Effector memory CD4-positive, alpha-beta T cell (primary cell): ENCODE results near the gene PDK4.

Source experiments
- DNase-seq, 3 donors: peaks; one replicate each; pipeline ENCODE4 v3.0.0-alpha.2; 2020
- H3K27ac ChIP-seq: 2 replicates; pipeline ENCODE4 v1.7.0; 2013; ENCODE audit warnings: mild to moderate bottlenecking, low read length, moderate library complexity; ENCODE audit not compliant: insufficient read depth, poor library complexity, severe bottlenecking
- H3K27me3 ChIP-seq: replicated peaks from 2 replicates; pipeline ENCODE4 v1.7.0; 2013; ENCODE audit warnings: mild to moderate bottlenecking, low read length; ENCODE audit not compliant: insufficient read depth, control insufficient read depth, poor library complexity, severe bottlenecking
- H3K36me3 ChIP-seq: 2 replicates; pipeline ENCODE4 v1.7.0; 2013; ENCODE audit warnings: mild to moderate bottlenecking, low read length, moderate library complexity; ENCODE audit not compliant: control insufficient read depth, insufficient read depth
- H3K4me1 ChIP-seq: 2 replicates; pipeline ENCODE4 v1.7.0; 2013; ENCODE audit warnings: low read length, mild to moderate bottlenecking; ENCODE audit not compliant: control insufficient read depth, insufficient read depth, poor library complexity, severe bottlenecking
- H3K4me3 ChIP-seq: 2 replicates; pipeline ENCODE4 v1.7.0; 2013; ENCODE audit warnings: low read length, low read depth, mild to moderate bottlenecking; ENCODE audit not compliant: insufficient read depth, poor library complexity, severe bottlenecking
- H3K9me3 ChIP-seq: 2 replicates; pipeline ENCODE4 v1.7.0; 2013; ENCODE audit warnings: mild to moderate bottlenecking, low read length, moderate library complexity; ENCODE audit not compliant: control insufficient read depth

Gene PDK4

DNA sequence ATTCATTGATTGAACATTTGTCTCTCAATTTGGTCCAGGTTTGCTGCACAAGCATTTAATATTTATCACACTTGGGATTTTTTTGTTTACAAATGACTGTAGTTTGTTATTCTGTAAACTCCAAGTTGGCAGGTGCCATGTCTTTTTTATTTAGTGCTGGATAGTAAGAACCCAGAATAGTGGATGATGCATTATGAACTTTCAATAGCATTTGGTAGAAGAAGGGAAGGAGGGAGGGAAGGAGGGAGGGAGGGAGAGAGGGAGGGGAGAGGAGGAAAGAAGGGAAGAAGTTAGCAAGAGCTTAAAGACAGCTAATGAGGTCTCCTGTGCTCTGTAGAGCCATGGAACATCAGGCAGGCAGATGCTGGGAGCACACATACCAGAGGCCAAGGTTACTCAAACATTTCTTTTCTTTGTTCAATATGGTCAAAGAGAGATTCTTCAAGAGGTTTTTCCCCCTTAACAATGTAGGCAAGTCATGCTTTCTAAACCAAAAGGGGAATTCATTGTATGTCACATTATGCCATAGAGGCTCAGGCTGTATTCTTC, 25.8 kb upstream of the PDK4 start:
- DNase-seq: no peak
- Histone ChIP-seq H3K27ac (no peak overlapping the region), H3K36me3 (no peaks in the 10 kb centered on the region), H3K4me3 (no peak overlapping the region), H3K9me3 (no peaks in the 10 kb centered on the region), H3K27me3 (no peaks in the 10 kb centered on the region), H3K4me1 (no peaks in the 10 kb centered on the region)

DNA sequence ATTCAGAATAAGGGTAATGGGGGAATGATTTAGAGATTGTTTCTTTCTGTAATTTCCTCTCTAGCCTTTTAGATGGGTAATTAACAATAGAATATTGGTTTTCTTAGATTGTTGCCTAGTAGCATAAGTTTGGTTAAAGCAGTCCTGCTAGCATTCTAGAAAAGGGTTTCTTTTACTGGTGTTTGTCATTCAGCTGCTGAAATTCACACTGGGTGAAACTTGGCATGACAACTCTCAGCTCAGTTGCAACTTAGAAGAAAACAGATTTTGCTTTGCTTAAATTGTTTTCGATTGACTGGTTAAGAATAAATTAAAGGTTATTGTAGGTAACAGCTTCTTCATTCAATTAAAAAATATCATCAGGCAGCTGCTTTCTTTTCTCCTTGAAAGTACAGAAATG, 25.1 kb upstream of the PDK4 start:
- Histone ChIP-seq H3K9me3 (no peaks in the 10 kb centered on the region), H3K4me1 (no peaks in the 10 kb centered on the region), H3K4me3 (no peak overlapping the region), H3K27ac (no peak overlapping the region), H3K27me3 (no peaks in the 10 kb centered on the region), H3K36me3 (no peaks in the 10 kb centered on the region)
- no peak for DNase-seq

DNA sequence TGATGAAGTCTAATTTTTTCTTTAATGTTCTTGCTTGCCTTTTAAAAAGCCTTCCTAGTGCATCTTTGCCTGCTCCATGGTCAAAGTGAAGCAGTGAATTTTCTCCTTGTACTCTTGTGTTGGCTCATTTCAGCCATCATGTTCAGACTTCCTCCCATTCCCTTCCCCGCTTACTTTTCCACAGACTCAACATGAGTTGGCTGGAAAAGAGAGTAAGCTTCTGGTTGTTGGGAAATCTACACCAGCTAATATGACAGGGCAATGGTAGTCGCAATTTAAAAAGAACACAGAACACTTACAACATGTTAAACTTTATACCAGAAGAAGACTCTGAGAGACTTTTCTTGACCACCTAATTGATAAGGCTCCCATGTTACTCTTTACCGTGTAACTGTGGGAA, 24.3 kb upstream of the PDK4 start:
- no peak for DNase-seq
- no peaks in the 10 kb centered on the region for H3K4me1 ChIP-seq
- no peaks in the 10 kb centered on the region for H3K9me3 ChIP-seq
- no peak overlapping the region for H3K27ac ChIP-seq
- H3K36me3 ChIP-seq: no peaks in the 10 kb centered on the region
- no peaks in the 10 kb centered on the region for H3K27me3 ChIP-seq
- H3K4me3 ChIP-seq: no peak overlapping the region

DNA sequence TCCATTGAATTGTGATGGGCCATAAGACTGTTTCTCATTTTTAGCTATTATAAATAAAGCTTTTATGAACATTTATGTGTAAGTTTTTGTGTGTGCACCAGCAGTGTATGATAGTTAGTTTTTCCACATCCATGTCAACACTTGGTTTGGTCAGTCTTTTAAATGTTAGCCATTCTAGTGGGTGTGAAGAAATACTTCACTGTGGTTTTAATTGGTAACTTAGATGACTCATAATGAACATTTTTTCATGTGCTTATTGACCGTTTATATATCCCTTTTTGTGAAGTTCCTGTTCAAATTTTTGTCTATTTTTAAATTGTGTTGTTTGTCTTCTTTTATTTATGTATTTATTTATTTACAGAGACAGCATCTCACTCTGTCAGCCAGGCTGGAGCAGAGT, 23.6 kb upstream of the PDK4 start:
- DNase-seq: no peak
- Histone ChIP-seq H3K9me3 (no peaks in the 10 kb centered on the region), H3K27me3 (no peaks in the 10 kb centered on the region), H3K4me1 (no peaks in the 10 kb centered on the region), H3K27ac (no peak overlapping the region), H3K4me3 (no peak overlapping the region), H3K36me3 (no peaks in the 10 kb centered on the region)

DNA sequence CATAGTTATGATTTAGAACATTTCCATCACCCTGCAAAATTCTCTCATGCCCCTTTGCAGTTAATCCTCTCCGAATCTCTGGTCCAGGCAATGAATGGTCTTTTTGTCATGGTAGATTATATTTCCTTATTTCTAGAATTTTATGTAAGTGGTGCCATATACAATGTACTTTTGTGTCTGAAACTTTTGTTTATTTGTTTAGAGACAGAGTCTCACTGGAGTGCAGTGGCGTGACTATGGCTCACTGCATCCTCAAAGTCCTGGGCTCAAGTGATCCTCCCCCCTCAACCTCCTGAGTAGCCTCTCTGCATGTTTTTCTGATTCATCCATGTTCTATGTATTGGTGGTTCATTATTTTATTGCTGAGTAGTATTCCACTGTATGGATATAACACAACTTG, 23.2 kb upstream of the PDK4 start:
- no peaks in the 10 kb centered on the region for H3K27me3 ChIP-seq
- H3K4me1 ChIP-seq: no peaks in the 10 kb centered on the region
- H3K27ac ChIP-seq: no peak overlapping the region
- no peak overlapping the region for H3K4me3 ChIP-seq
- no peak for DNase-seq
- H3K36me3 ChIP-seq: no peaks in the 10 kb centered on the region
- no peaks in the 10 kb centered on the region for H3K9me3 ChIP-seq

DNA sequence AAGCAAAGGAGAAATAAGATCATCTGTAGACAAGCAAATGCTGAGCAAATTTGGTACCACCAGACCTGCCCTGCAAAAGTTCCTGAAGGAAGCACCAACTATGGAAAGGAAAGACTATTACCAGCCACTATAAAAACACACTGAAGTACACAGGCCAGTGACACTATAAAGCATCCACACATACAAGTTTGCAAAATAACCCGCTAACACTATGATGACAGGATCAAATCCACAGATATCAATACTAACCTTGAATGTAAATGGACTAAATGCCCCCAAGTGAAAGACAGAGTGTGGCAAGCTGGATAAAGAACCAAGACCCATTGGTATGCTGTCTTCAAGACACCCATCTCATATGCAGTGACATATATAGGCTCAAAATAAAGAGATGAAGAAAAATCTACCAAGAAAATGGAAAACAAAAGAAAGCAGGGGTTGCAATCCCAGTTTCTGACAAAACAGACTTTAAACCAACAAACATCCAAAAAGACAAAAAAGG, 18.2 kb upstream of the PDK4 start:
- DNase-seq: no peak
- no peak overlapping the region for H3K27ac ChIP-seq
- no peaks in the 10 kb centered on the region for H3K9me3 ChIP-seq
- no peaks in the 10 kb centered on the region for H3K36me3 ChIP-seq
- H3K4me1 ChIP-seq: no peaks in the 10 kb centered on the region
- no peaks in the 10 kb centered on the region for H3K27me3 ChIP-seq
- no peak overlapping the region for H3K4me3 ChIP-seq

DNA sequence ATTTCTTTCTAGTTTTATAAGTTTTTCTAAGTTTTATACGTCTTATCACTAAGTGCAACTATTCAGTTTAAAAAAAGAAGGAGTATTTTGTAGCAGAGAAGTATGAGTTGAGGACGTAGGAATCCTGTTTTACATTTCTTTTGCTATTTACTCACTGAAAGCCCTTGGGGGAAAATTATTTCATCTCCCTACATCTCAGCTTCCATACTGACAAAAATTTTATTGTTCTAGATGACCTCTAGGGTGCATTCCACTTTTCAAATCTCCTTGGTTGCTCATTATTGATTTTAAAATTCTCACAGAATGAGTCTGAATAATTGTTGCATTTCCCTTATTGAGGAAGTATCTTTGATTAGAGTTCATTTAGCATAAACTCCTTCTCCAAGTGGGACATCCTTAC, 14.9 kb upstream of the PDK4 start:
- H3K9me3 ChIP-seq: no peaks in the 10 kb centered on the region
- no peak overlapping the region for H3K4me3 ChIP-seq
- no peak for DNase-seq
- H3K27me3 ChIP-seq: no peaks in the 10 kb centered on the region
- no peak overlapping the region for H3K27ac ChIP-seq
- no peaks in the 10 kb centered on the region for H3K4me1 ChIP-seq
- no peaks in the 10 kb centered on the region for H3K36me3 ChIP-seq

DNA sequence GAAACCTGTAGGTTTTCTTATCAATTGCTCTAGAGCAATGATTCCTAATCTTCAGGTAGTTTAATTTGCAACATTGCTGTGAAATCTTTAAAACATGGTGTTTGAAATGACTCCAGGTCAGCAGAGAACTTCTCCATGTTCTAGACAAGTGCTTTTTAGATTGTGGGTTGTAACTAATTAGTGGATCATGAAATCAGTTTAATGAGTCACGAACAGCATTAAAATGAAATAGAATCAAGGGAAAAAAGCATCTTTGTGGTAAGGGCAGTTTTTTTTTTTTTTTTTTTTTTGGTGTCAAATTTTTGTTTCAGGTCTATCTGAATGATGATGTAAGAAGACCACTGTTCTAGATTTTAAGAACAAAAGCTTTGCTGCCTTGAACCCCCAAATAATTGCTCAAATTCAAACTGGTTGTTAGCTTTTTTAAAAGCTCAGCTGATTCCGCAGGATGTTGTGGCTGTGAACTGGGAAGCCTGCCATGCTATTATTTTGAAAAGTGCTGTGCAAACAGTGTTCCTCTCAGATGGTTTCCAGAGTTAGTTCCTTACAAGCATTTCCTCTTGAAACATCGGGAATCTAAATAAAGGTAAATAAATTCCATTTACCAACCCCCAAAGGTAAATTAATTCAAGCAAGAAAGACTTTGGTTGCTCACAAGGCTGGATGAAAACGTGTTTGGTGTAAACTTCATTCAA, 13.1 kb upstream of the PDK4 start:
- H3K27ac ChIP-seq: no peak overlapping the region
- no peaks in the 10 kb centered on the region for H3K4me1 ChIP-seq
- no peaks in the 10 kb centered on the region for H3K27me3 ChIP-seq
- H3K36me3 ChIP-seq: no peaks in the 10 kb centered on the region
- H3K9me3 ChIP-seq: no peaks in the 10 kb centered on the region
- no peak overlapping the region for H3K4me3 ChIP-seq
- DNase-seq: no peak

DNA sequence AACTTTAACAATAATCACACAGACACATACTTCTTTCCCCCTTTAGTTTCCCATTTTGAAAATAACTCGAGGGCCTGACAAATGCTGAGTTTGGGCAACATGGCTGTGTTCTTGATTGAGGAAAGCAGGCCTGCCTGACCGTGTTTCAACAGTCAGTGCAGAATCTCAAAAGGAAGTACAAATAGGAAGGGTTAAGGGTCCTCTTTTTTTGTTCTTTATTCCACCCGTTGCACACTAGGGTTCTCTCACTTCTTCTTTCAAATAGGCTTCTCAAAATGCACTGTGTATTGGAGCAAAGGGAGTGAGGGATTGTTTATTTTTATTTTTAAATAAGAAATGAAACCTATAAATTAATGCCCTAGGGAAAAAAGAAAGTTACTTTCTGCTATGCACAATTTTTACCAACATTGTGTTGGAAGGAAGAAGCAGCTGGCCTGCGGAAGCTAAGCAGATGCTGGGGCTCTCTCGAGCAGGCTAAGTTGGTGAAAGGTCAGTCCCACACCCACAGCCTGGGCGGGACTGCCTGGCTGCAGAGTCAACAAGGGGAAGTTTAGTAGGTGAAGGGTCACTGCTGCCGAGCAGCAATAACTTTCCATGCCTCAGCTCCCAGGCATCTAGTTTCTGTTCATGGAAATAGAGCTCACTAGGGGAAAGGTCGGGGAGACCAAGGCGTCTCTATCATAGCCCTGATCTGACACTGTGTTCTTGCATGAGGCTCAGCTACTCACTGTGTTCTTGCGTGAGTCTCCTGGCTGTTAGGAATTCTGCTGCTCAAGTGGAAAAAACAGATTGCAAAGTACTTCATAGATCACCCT, 12.2 kb upstream of the PDK4 start:
- Histone ChIP-seq H3K36me3 (no peaks in the 10 kb centered on the region), H3K9me3 (no peaks in the 10 kb centered on the region), H3K27ac (no peak overlapping the region), H3K4me3 (no peak overlapping the region), H3K4me1 (no peaks in the 10 kb centered on the region), H3K27me3 (no peaks in the 10 kb centered on the region)
- DNase-seq: no peak

DNA sequence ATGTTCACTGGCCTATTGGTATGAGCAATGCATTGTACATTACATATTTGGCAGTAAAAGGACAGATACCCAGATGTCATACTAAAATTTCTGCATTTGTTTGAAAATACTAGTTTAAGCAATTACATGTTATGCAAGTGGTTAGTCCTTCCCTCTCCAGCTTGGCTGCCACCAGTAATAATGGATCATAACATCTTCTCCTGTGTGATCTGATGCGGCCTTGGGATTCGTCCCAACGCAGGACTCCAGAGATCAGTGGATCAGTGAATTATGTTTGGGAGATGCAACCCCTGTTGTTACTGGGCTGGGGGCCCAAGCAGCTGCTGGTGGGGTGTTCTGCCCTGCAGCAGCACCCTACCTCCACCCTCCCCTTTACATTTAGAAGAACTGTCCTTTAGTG, 11.2 kb upstream of the PDK4 start:
- H3K9me3 ChIP-seq: no peaks in the 10 kb centered on the region
- no peaks in the 10 kb centered on the region for H3K27me3 ChIP-seq
- no peak overlapping the region for H3K4me3 ChIP-seq
- no peaks in the 10 kb centered on the region for H3K4me1 ChIP-seq
- DNase-seq: no peak
- H3K36me3 ChIP-seq: no peaks in the 10 kb centered on the region
- H3K27ac ChIP-seq: no peak overlapping the region
